HepG2 (cell line): Measurements from ENCODE around the gene FOXK2. TPM values are rescaled to one million over a fixed set of nuclear protein-coding genes. Genes with fewer than 3 reads are reported as not detected.
A peak's percentile ranks its signal among the peaks of the same experiment; 100 is the strongest.

Experiments
- ATAC-seq: fragments of 200-7000 bp; cut with Tn5 transposase; 3 replicates; pipeline ENCODE4 v1.9.1; 2020; ENCODE audit warnings: mild to moderate bottlenecking, moderate library complexity
- BruUV-seq: library from RNA; stranded (reverse); fragments of 400-500 nt; replicated peaks from 2 replicates; lab custom pipeline; 2021; lab: Mats Ljungman, UMichigan
- CTCF ChIA-PET: fragments of 300-600 bp; formaldehyde crosslinking; extraction: SDS; loops from one replicate; lab custom pipeline; 2021; ENCODE audit warnings: low total read pairs, inconsistent platforms, low intra/inter-chr PET ratio; lab: Yijun Ruan, JAX
- POLR2A ChIA-PET: fragments of 350-600 bp; sonication (Branson Sonifier 250); formaldehyde crosslinking; loops from one replicate; lab custom pipeline; 2020; ENCODE audit warnings: antibody characterized with exemption, inconsistent platforms; lab: Yijun Ruan, JAX
- DNase-seq: peaks from one replicate; pipeline ENCODE4 v3.0.0-alpha.2; 2015; ENCODE audit warnings: low spot score
- FAIRE-seq: peaks from 3 replicates; lab custom pipeline; 2011; peaks lifted over from hg19 to GRCh38; lab: Jason Lieb, UNC
- H2AFZ ChIP-seq: one replicate; pipeline ENCODE4 v1.6.1; 2011; ENCODE audit warnings: low read length, inconsistent platforms
- H3K27ac ChIP-seq: fragments of 300-600 bp; 3 replicates; pipeline ENCODE4 v1.8.0; 2011; ENCODE audit warnings: mixed run types, mild to moderate bottlenecking, mixed read lengths, low read length, inconsistent platforms; ENCODE audit not compliant: insufficient read depth; ENCODE audit errors: extremely low read length
- H3K27me3 ChIP-seq, 2 experiments: fragments of 200-600 bp in 1 of 2; 2 replicates in 1 of 2; 3 replicates in 1 of 2; pipeline versions ENCODE4 v1.6.0 to v1.8.0; 2011; ENCODE audit warnings: low read length in 2 of 2, mild to moderate bottlenecking in 2 of 2, moderate library complexity in 2 of 2, inconsistent platforms in 1 of 2; ENCODE audit not compliant: insufficient read depth in 2 of 2, control insufficient read depth in 1 of 2
- H3K36me3 ChIP-seq, 2 experiments: fragments of 200-600 bp in 1 of 2; replicated peaks in 1 of 2; 2 replicates in 1 of 2; 3 replicates in 1 of 2; pipeline versions ENCODE4 v1.5.1 to v1.8.0; 2011; ENCODE audit warnings: low read length in 2 of 2, inconsistent platforms in 1 of 2; ENCODE audit not compliant: insufficient read depth in 2 of 2, control insufficient read depth in 1 of 2
- H3K4me1 ChIP-seq: 2 replicates; pipeline ENCODE4 v1.5.1; 2012; ENCODE audit warnings: low read length, inconsistent platforms; ENCODE audit not compliant: insufficient read depth
- H3K4me2 ChIP-seq: 2 replicates; pipeline ENCODE4 v1.6.0; 2011; ENCODE audit warnings: low read depth, low read length, inconsistent platforms
- H3K4me3 ChIP-seq, 3 experiments: fragments of 200-600 bp in 1 of 3; sonication (generic), shearing (Covaris generic) in 1 of 3; replicated peaks in 1 of 3; 2 replicates each; pipeline ENCODE4 v1.5.1; 2011 to 2016; ENCODE audit warnings: low read length in 3 of 3, inconsistent platforms in 2 of 3, low read depth in 2 of 3, mild to moderate bottlenecking in 2 of 3, control low read depth in 1 of 3, mixed read lengths in 1 of 3; ENCODE audit not compliant: insufficient read depth in 1 of 3
- H3K79me2 ChIP-seq: one replicate; pipeline ENCODE4 v1.6.1; 2011; ENCODE audit warnings: low read length, inconsistent platforms; ENCODE audit not compliant: insufficient read depth
- H3K9ac ChIP-seq: 2 replicates; pipeline ENCODE4 v1.6.0; 2011; ENCODE audit warnings: mild to moderate bottlenecking, low read depth, low read length, inconsistent platforms; ENCODE audit not compliant: insufficient read depth
- H3K9me3 ChIP-seq: 2 replicates; pipeline ENCODE4 v1.5.1; 2012; ENCODE audit warnings: mild to moderate bottlenecking, low read length
- H4K20me1 ChIP-seq: 2 replicates; pipeline ENCODE4 v1.6.0; 2011; ENCODE audit warnings: inconsistent platforms, mild to moderate bottlenecking, low read length, moderate library complexity; ENCODE audit not compliant: insufficient read depth
- EP300 ChIP-seq, 3 experiments: sonication (generic) in 1 of 3; formaldehyde crosslinking in 1 of 3; IDR thresholded peaks; 2 replicates each; pipeline versions ENCODE4 v1.5.1 to v1.6.1; 2011 to 2020; ENCODE audit warnings: low read depth in 2 of 3, low read length in 2 of 3, borderline replicate concordance in 1 of 3, improper control_type of control experiment in 1 of 3, mild to moderate bottlenecking in 1 of 3, missing genetic modification reagents in 1 of 3, moderate library complexity in 1 of 3
- HNF4A ChIP-seq: sonication (generic); formaldehyde crosslinking; IDR thresholded peaks from 2 replicates; pipeline ENCODE4 v1.4.0; 2020; ENCODE audit warnings: missing genetic modification reagents
- MEIS1 ChIP-seq: sonication (generic); formaldehyde crosslinking; IDR thresholded peaks from 2 replicates; pipeline ENCODE4 v1.9.0; 2021; ENCODE audit warnings: mild to moderate bottlenecking, missing genetic modification reagents, moderate library complexity, borderline replicate concordance
- NR2C2 ChIP-seq: sonication (generic); formaldehyde crosslinking; IDR thresholded peaks from 2 replicates; pipeline ENCODE4 v1.4.0; 2020; ENCODE audit warnings: missing genetic modification reagents, mild to moderate bottlenecking, moderate library complexity, borderline replicate concordance
- POGZ ChIP-seq: sonication (generic); formaldehyde crosslinking; IDR thresholded peaks from 2 replicates; pipeline ENCODE4 v1.4.0; 2020; ENCODE audit warnings: mild to moderate bottlenecking, missing genetic modification reagents
- YEATS2 ChIP-seq: sonication (generic); formaldehyde crosslinking; IDR thresholded peaks from 2 replicates; pipeline ENCODE4 v1.4.0; 2020; ENCODE audit warnings: missing genetic modification reagents, borderline replicate concordance
- ZFX ChIP-seq: sonication (generic); formaldehyde crosslinking; IDR thresholded peaks from 2 replicates; pipeline ENCODE4 v1.4.0; 2020; ENCODE audit warnings: mild to moderate bottlenecking, low read depth, missing genetic modification reagents, moderate library complexity
- ZNF121 ChIP-seq: sonication (generic); formaldehyde crosslinking; IDR thresholded peaks from 2 replicates; pipeline ENCODE4 v1.5.0; 2020; ENCODE audit warnings: mild to moderate bottlenecking, missing genetic modification reagents
- ZNF333 ChIP-seq: sonication (generic); formaldehyde crosslinking; IDR thresholded peaks from 2 replicates; pipeline ENCODE4 v1.4.0; 2020; ENCODE audit warnings: mild to moderate bottlenecking, missing genetic modification reagents, borderline replicate concordance
- WGBS: methylation state at CpG from one replicate; pipeline ENCODE4 v1.1.6; 2017; ENCODE audit warnings: low lambda C conversion rate; 5-methylcytosine and 5-hydroxymethylcytosine counted together
- in situ Hi-C: cut with HindIII; loops from 2 replicates; pipeline ENCODE4 v1.10.0; 2017; ENCODE audit warnings: low pct_unique_long_range_greater_than_20kb; ENCODE audit not compliant: extremely low pct_ligation_motif_present
- intact Hi-C: fragments of 100-400 bp; cut with micrococcal nuclease; formaldehyde crosslinking; loops from one replicate; pipeline ENCODE4 v1.10.0; 2022; ENCODE audit not compliant: unreplicated experiment
- polyA plus RNA-seq, 8 experiments: library from polyadenylated mRNA; depleted of rRNA in 3 of 8; stranded (reverse) in 7 of 8; unstranded in 1 of 8; fragments of >200 nt; fragmentation: Illumina TruSeq in 4 of 8; extraction: Trizol in 4 of 8; gene quantifications; 2 replicates each; pipeline versions ENCODE4 v1.2.1 to v1.2.3, GENCODE V29; 2011 to 2016; ENCODE audit warnings: low read depth in 4 of 8, missing spikeins in 1 of 8, mixed read lengths in 1 of 8; ENCODE audit not compliant: insufficient read depth in 1 of 8
- total RNA-seq, 5 experiments: library from RNA; depleted of rRNA; stranded (reverse); fragments of >200 nt; fragmentation: Illumina TruSeq; extraction: Trizol; gene quantifications; 2 replicates each; pipeline ENCODE4 v1.2.3, GENCODE V29; 2016; ENCODE audit warnings: low read depth in 1 of 5
- TF ChIP-seq, protein P1 (sequence below), 2 experiments: fragments of 450-650 bp in 1 of 2; sonication (generic) in 1 of 2; formaldehyde crosslinking; IDR thresholded peaks; 2 replicates each; pipeline versions ENCODE4 v1.5.0 to v1.8.0; 2020 to 2022; ENCODE audit warnings: mild to moderate bottlenecking in 1 of 2, missing genetic modification reagents in 1 of 2
- TF ChIP-seq, protein P2 (sequence below): sonication (generic); formaldehyde crosslinking; IDR thresholded peaks from 2 replicates; pipeline ENCODE4 v1.4.0; 2020; ENCODE audit warnings: missing genetic modification reagents, mild to moderate bottlenecking, borderline replicate concordance
- TF ChIP-seq, protein P3 (sequence below): sonication (generic); formaldehyde crosslinking; IDR thresholded peaks from 2 replicates; pipeline ENCODE4 v1.8.0; 2022; ENCODE audit warnings: missing genetic modification reagents, mild to moderate bottlenecking, borderline replicate concordance
- TF ChIP-seq, protein P4 (sequence below): sonication (generic); formaldehyde crosslinking; IDR thresholded peaks from 2 replicates; pipeline ENCODE4 v1.5.1; 2020; ENCODE audit warnings: missing genetic modification reagents, mild to moderate bottlenecking, borderline replicate concordance

The FOXK2 gene
- total and polyA plus RNA-seq, 2 of the 13 experiments (the other 11 are each of a cell fraction or from before 2014, with no cell fraction given), result 67.1 to 67.2 TPM

DNA sequence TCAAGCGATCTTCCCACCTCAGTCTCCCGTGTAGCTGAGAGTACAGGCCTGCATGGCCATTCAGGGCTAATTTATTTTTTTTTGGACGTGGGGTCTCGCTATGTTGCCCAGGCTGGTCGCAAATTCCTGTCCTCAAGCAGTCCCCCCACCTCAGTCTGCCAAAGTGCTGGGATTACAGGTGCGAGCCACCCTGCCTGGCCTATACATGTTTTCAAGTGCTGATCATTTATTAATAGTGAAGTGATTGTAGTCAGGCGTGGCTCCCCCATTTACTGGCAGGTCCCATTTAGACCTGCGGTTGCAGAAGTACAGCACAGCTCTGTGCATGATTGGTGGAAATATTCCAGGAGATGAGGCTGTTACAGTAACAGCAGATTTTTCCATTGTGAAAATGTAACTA lies 8.4 kb downstream of the FOXK2 start (continued):
- TF ChIP-seq ZFX (CRISPR knock-in tag) (peak; percentile 26; the same call in 1 of the 2 replicates), NR2C2 (no peak), ZNF333 (no peak), YEATS2 (CRISPR knock-in tag) (no peak), ZNF121 (CRISPR knock-in tag) (peak; percentile 99), HNF4A (CRISPR knock-in tag) (peak; percentile 49; the same call in 1 of the 2 replicates), MEIS1 (0 out of 2 replicates have a peak, but pooled peaks have one; percentile 25)
- TF ChIP-seq, protein P1, sequence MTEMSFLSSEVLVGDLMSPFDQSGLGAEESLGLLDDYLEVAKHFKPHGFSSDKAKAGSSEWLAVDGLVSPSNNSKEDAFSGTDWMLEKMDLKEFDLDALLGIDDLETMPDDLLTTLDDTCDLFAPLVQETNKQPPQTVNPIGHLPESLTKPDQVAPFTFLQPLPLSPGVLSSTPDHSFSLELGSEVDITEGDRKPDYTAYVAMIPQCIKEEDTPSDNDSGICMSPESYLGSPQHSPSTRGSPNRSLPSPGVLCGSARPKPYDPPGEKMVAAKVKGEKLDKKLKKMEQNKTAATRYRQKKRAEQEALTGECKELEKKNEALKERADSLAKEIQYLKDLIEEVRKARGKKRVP (CRISPR knock-in tag; IDR thresholded peaks at IDR 0.05), result no peak
- TF ChIP-seq, protein P2, sequence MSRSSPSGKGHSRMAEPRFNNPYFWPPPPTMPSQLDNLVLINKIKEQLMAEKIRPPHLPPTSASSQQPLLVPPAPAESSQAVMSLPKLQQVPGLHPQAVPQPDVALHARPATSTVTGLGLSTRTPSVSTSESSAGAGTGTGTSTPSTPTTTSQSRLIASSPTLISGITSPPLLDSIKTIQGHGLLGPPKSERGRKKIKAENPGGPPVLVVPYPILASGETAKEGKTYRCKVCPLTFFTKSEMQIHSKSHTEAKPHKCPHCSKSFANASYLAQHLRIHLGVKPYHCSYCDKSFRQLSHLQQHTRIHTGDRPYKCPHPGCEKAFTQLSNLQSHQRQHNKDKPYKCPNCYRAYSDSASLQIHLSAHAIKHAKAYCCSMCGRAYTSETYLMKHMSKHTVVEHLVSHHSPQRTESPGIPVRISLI, result peak; percentile 20; the same call in 1 of the 2 replicates
- TF ChIP-seq, all 625 proteins: peak for 9

DNA sequence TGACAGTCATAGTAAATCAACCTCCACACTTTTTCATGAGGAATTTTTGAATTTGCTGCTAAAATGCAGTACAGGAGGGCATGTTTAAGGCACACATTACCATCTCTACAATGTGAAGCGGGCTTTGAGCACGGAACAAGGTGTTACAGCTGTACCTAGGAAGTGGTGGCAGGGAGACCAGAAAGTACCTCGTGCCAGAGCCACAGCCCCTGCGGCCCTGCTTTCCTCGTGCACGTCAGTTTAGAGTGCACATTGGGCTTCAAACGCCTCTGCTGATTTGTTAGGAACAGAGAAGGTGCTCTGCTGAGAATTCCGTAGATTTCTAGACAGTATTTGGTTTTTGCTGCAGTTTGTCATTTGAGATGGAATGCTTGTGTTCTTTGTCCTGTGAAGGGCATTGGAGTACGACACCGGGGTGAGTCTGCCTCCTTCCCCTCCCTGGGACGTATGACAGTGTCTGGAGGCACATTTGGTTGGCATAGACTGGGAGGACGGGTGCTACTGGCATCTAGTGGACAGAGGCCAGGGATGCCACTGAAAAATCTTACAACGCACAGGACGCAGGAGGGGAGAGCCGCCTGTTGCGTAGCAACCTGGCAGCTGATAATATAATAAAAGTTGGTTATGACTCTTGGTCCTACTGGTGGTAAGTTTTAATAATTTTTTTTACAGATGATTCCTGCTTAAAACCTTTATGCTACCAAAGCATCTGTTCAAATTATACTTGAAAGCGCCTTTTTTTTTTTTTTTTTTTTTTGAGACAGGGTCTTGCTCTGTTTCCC lies 9.1 kb downstream of the FOXK2 start:
- intact Hi-C loops (no loop called here), in situ Hi-C loops (no loop called here)
- Histone ChIP-seq H2AFZ (no peak overlapping the region), H3K4me2 (no peak overlapping the region), H4K20me1 (peaks cover 96% of the 10 kb centered on the region), H3K36me3 (peaks cover 3 to 17% of the 10 kb centered on the region in 2 experiments; a peak in 4 of 5 replicates), H3K27ac (peak overlapping the region; percentile 38), H3K79me2 (peaks cover 98% of the 10 kb centered on the region), H3K4me3 (no peak overlapping the region), H3K9ac (no peak overlapping the region; the same call in 1 of the 2 replicates), H3K4me1 (peaks cover 87% of the 10 kb centered on the region), H3K27me3 (no peaks in the 10 kb centered on the region), H3K9me3 (no peaks in the 10 kb centered on the region)
- TSS peak; percentile 2 for BruUV-seq
- 71% methylated on average over 17 of the region's 17 CpGs for WGBS
- ChIA-PET CTCF (no interaction called here), POLR2A (interaction anchor here (0.5 to 1.6 kb wide), 2 partner anchors 9 kb away, joined by 3 to 4 read pairs; no protein-coding TSS in a partner anchor)
- no peak for DNase-seq
- FAIRE-seq, result no peak
- peak; percentile 56 for ATAC-seq
- TF ChIP-seq, protein P3, sequence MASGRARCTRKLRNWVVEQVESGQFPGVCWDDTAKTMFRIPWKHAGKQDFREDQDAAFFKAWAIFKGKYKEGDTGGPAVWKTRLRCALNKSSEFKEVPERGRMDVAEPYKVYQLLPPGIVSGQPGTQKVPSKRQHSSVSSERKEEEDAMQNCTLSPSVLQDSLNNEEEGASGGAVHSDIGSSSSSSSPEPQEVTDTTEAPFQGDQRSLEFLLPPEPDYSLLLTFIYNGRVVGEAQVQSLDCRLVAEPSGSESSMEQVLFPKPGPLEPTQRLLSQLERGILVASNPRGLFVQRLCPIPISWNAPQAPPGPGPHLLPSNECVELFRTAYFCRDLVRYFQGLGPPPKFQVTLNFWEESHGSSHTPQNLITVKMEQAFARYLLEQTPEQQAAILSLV (CRISPR knock-in tag), result 0 out of 2 replicates have a peak, but pooled peaks have one; percentile 32
- TF ChIP-seq POGZ (CRISPR knock-in tag) (no peak), EP300 (IDR thresholded peaks at IDR 0.05; ENCODE audit: low read depth in 2 of 2, low read length in 2 of 2) (no peak), EP300 (CRISPR knock-in tag; IDR thresholded peaks at IDR 0.05; ENCODE audit: borderline replicate concordance) (0 out of 2 replicates have a peak, but pooled peaks have one; percentile 19)
- TF ChIP-seq, protein P4, sequence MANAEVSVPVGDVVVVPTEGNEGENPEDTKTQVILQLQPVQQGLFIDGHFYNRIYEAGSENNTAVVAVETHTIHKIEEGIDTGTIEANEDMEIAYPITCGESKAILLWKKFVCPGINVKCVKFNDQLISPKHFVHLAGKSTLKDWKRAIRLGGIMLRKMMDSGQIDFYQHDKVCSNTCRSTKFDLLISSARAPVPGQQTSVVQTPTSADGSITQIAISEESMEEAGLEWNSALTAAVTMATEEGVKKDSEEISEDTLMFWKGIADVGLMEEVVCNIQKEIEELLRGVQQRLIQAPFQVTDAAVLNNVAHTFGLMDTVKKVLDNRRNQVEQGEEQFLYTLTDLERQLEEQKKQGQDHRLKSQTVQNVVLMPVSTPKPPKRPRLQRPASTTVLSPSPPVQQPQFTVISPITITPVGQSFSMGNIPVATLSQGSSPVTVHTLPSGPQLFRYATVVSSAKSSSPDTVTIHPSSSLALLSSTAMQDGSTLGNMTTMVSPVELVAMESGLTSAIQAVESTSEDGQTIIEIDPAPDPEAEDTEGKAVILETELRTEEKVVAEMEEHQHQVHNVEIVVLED (CRISPR knock-in tag), result no peak
